Bronchial epithelial cell (primary cell): ENCODE data around the gene TLK2. TPM values are rescaled to one million over a fixed set of nuclear protein-coding genes. Genes with fewer than 3 reads are reported as not detected.
"Not testable (repeated sequence)": the region's sequence is repeated elsewhere in the genome, so short reads cannot be mapped to it uniquely, and the experiment has no call there.

Source experiments
- DNase-seq: peaks from one replicate; pipeline ENCODE4 v3.0.0-alpha.2; 2010; ENCODE audit warnings: low read depth
- FAIRE-seq: peaks from 2 replicates; lab custom pipeline; 2011; peaks lifted over from hg19 to GRCh38; lab: Jason Lieb, UNC
- H3K27me3 ChIP-seq: 2 replicates; pipeline ENCODE4 v1.5.1; 2011; ENCODE audit warnings: low read length; ENCODE audit not compliant: control insufficient read depth, insufficient read depth
- H3K36me3 ChIP-seq: 2 replicates; pipeline ENCODE4 v1.5.1; 2011; ENCODE audit warnings: low read length; ENCODE audit not compliant: control insufficient read depth, insufficient read depth
- H3K4me3 ChIP-seq: 2 replicates; pipeline ENCODE4 v1.5.1; 2011; ENCODE audit warnings: mild to moderate bottlenecking, low read depth, low read length, control low read depth
- total RNA-seq: library from RNA; depleted of rRNA; stranded (reverse); fragments of >200 nt; gene quantifications from 2 replicates; pipeline ENCODE4 v1.2.1, GENCODE V29; 2014
- TF ChIP-seq, protein P1 (sequence below): IDR thresholded peaks from 2 replicates; pipeline ENCODE4 v1.5.1; 2011; ENCODE audit warnings: mild to moderate bottlenecking, moderate library complexity, low read length, control low read depth, inconsistent platforms; ENCODE audit not compliant: insufficient read depth, severe bottlenecking

TLK2 gene
- total RNA-seq, 1 donor from 2014 or later = 37.4 TPM

DNA sequence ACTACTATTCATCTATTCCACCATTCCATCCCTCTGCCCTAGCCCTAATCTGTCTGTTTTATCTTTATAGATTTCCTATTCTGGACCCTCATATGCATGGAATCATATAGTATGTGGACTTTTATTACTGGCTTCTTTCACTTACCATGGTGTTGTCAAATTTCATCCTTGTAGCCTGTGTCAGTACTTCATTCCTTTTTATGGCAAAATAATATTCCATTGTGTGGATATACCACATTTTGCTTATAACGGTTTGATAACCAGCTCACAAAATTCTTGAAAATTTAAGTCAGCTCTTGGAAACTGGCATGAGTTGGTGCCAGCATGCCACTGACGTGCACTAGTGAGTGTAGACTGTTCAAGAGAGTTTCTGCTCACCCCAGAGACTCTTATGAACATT is 118.5 kb downstream of the TLK2 start:
- Histone ChIP-seq H3K36me3 (peaks cover 8% of the 10 kb centered on the region), H3K27me3 (no peaks in the 10 kb centered on the region), H3K4me3 (no peak overlapping the region)
- TF ChIP-seq, protein P1, sequence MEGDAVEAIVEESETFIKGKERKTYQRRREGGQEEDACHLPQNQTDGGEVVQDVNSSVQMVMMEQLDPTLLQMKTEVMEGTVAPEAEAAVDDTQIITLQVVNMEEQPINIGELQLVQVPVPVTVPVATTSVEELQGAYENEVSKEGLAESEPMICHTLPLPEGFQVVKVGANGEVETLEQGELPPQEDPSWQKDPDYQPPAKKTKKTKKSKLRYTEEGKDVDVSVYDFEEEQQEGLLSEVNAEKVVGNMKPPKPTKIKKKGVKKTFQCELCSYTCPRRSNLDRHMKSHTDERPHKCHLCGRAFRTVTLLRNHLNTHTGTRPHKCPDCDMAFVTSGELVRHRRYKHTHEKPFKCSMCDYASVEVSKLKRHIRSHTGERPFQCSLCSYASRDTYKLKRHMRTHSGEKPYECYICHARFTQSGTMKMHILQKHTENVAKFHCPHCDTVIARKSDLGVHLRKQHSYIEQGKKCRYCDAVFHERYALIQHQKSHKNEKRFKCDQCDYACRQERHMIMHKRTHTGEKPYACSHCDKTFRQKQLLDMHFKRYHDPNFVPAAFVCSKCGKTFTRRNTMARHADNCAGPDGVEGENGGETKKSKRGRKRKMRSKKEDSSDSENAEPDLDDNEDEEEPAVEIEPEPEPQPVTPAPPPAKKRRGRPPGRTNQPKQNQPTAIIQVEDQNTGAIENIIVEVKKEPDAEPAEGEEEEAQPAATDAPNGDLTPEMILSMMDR = no peak
- no peak for FAIRE-seq
- DNase-seq = no peak

DNA sequence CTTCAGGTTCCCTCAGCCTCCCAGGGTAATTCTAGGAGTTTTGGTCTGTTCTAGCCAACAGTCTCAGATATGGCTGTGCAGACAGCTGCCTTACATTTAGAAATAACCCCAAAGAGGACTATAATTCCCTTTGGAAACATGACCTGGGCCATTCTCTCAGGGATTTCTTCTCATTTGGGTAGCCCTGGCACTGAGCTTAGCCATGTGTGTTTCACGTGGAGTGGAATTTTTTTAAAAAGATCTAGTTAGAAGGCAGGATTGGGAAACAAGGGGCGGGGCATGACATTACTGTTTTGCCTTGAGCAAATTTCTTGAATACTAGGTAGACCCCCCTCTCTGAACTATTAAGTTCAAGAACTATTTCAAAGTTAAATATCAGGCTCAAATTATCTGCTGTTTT is 119.3 kb downstream of the TLK2 start:
- DNase-seq (no peak), FAIRE-seq (no peak)
- Histone ChIP-seq H3K27me3 (no peaks in the 10 kb centered on the region), H3K36me3 (peaks cover 10% of the 10 kb centered on the region), H3K4me3 (no peak overlapping the region)
- TF ChIP-seq, protein P1 = no peak

DNA sequence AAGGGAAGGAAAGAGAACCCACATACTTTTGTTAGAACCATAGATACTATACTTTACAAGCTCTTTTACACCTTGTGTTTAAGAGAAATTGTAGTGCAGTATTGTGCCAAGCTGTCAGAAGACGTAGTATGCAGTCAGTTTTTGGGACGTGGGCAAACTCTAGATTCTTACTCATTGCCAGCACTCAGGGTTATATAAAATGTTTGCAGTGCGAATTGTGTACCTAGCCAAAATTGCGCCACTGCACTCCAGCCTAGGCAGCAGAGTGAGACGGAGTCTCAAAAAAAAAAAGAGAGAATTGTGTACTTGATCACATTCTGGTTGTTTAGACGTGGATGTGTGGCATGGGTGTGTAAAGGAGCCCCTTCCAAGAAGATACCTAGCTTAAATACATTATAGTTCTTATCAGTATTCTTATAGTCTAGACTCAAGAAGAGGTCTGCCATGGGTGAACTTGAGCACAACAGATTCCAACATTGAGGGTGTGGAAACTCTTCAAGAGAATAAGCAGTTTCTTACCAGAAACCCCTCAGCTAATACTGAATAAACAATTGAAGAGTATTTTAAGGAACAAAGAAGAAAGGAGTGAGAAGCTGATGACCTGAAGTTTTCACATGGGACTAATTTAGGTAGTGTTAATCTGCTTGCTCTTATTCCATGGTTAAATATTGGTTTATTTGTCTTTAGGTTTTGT is 121.5 kb downstream of the TLK2 start:
- DNase-seq (no peak), FAIRE-seq (no peak)
- Histone ChIP-seq H3K27me3 (no peaks in the 10 kb centered on the region), H3K36me3 (peaks cover 11% of the 10 kb centered on the region), H3K4me3 (no peak overlapping the region)
- TF ChIP-seq, protein P1 = no peak

DNA sequence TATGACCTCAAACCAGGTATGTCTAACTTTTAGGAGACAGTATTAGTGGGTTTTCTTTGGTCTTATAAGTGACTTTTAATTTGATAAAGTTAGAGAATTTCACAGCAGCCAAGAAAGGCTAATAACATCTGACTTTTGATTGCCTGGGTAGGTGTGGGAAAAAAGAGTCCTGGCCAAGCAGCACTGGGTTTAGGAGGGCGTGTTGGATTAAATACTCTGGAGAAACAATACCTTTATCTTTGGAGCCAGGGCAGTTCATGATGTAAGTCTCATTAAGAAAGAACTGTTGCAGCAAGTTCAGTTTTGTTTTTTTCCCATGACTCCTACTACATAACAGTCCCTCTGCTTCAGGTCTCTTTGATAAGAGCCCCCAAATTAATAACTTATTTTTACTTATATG is 122.2 kb downstream of the TLK2 start:
- Histone ChIP-seq H3K4me3 (no peak overlapping the region), H3K27me3 (no peaks in the 10 kb centered on the region), H3K36me3 (peaks cover 13% of the 10 kb centered on the region)
- TF ChIP-seq, protein P1 = no peak
- no peak for DNase-seq
- FAIRE-seq = no peak

DNA sequence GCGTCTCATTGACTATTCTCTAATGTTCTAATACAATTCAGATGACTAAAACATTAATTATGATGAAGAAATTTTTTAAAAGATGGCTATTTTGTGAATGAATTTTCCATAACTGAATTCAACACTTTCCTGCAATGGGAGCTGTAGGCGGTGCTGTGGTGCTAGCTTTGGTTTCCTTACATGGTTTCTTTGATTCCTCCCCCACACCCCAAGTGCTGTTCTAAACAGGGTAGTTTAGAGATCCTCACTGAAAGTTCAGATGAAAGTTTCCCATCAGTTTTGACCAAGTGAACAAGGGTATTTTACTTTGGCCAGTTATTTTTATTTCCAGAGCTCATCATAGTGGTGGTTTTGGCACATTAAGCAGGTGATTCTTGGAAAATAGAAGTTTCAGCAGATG is 122.8 kb downstream of the TLK2 start:
- Histone ChIP-seq H3K4me3 (no peak overlapping the region), H3K27me3 (no peaks in the 10 kb centered on the region), H3K36me3 (peaks cover 16% of the 10 kb centered on the region)
- TF ChIP-seq, protein P1 = no peak
- DNase-seq (no peak), FAIRE-seq (no peak)

DNA sequence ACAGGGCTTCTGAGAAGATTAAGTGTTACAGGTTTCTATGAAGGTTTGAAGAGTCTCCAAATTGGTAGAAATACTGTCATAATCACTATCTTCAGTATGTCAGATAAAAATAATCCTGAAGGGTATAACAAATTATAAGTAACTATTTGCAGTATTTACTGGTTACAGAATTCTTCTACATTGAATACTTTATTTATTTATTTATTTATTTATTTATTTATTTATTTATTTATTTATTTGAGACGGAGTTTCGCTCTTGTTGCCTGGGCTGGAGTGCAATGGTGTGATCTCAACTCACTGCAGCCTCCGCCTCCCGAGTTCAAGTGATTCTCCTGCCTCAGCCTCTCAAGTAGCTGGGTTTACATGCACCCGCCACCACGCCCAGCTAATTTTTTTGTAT is 125.2 kb downstream of the TLK2 start:
- not testable (repeated sequence) for DNase-seq, FAIRE-seq, H3K27me3 ChIP-seq, H3K4me3 ChIP-seq
- H3K36me3 ChIP-seq = peaks cover 13% of the 10 kb centered on the region
